Measurements from ENCODE around the gene NAP1L4.

NAP1L4 gene

DNA sequence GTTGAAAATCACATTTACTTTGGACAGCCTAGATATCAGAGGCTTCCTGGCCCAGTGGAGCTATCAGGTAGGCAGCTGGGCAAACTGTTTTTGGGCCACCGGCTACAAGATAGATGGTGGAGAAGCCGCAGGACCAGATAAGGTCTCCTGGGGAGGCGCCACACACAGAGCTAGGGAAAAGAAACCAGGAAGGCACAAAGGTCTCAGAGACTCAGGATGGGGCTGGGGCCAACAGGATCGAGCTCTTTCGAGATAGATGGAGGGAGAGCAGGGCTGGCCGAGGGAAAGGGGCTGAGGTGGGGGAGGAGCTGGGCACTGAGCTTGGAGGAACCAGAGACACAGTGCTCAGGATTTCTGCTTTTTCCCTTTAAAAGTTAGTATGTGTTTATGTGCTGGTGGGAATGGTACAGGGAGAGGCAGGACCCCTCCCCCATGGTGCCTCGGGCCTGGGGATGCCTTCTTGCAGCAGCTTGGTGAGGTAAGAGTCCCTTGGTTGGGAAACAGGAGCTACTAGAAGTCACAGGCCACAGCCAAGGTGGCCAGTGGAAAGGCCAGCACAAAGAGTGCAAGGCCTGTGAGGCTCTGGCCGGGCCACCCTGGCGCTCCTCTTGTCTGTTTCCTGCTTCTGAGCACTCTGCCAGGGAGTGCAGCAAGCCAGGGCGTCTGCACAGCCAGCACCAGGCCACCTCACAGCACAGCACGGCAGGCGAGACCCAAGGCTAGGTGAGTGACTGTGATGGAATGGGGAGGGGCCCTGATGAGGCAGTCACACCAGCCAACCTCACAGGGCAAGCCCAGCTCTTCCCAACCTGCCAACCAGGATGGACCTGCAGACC lies 11.5 kb upstream of the NAP1L4 start:
- Histone ChIP-seq H3K27me3 (ENCODE audit: control insufficient read depth in 1 of 2, insufficient read depth in 2 of 2, low read length in 2 of 2) (no peaks in the 10 kb centered on the region), H3K4me1 (ENCODE audit: control insufficient read depth in 1 of 2, insufficient read depth in 2 of 2, low read length in 2 of 2) (peaks cover 0 to 3% of the 10 kb centered on the region in 2 donors), H3K27ac (ENCODE audit: low read depth, low read length) (no peak overlapping the region), H3K4me3 (ENCODE audit: low read depth in 1 of 2, low read length in 2 of 2) (no peak overlapping the region), H3K9ac (ENCODE audit: low read depth in 1 of 2, low read length in 2 of 2) (no peak overlapping the region), H3K9me3 (ENCODE audit: control insufficient read depth in 1 of 2, low read length in 2 of 2) (no peaks in the 10 kb centered on the region), H3K36me3 (ENCODE audit: control insufficient read depth in 1 of 2, insufficient read depth in 2 of 2, low read length in 2 of 2) (peaks cover 41 to 70% of the 10 kb centered on the region in 2 donors)

DNA sequence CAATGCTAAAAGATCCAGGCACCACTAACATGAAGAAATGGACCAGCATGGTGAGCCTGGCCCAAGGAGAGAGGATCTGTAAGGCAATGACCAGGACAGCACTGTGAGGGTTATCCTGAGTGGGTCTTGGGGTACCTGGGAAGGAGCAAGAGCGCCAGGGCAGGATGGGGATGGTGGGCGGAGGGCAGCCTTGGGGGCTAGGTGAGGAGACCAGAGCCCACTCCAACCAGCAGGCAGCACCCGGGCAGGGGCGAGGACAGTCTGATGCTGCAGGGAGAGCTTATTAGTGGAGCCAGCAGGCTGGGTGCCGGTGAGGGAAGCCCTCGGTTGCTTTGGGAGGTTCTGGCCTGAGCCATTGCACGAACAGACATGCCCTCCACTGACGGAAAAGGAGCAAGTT lies 10.7 kb upstream of the NAP1L4 start:
- peaks cover 41 to 69% of the 10 kb centered on the region in 2 donors for H3K36me3 ChIP-seq (ENCODE audit: control insufficient read depth in 1 of 2, insufficient read depth in 2 of 2, low read length in 2 of 2)
- no peak overlapping the region for H3K4me3 ChIP-seq (ENCODE audit: low read depth in 1 of 2, low read length in 2 of 2)
- H3K27ac ChIP-seq (ENCODE audit: low read depth, low read length), result no peak overlapping the region
- peaks cover 0 to 3% of the 10 kb centered on the region in 2 donors for H3K4me1 ChIP-seq (ENCODE audit: control insufficient read depth in 1 of 2, insufficient read depth in 2 of 2, low read length in 2 of 2)
- H3K27me3 ChIP-seq (ENCODE audit: control insufficient read depth in 1 of 2, insufficient read depth in 2 of 2, low read length in 2 of 2), result no peaks in the 10 kb centered on the region
- H3K9ac ChIP-seq (ENCODE audit: low read depth in 1 of 2, low read length in 2 of 2), result no peak overlapping the region
- H3K9me3 ChIP-seq (ENCODE audit: control insufficient read depth in 1 of 2, low read length in 2 of 2), result no peaks in the 10 kb centered on the region

DNA sequence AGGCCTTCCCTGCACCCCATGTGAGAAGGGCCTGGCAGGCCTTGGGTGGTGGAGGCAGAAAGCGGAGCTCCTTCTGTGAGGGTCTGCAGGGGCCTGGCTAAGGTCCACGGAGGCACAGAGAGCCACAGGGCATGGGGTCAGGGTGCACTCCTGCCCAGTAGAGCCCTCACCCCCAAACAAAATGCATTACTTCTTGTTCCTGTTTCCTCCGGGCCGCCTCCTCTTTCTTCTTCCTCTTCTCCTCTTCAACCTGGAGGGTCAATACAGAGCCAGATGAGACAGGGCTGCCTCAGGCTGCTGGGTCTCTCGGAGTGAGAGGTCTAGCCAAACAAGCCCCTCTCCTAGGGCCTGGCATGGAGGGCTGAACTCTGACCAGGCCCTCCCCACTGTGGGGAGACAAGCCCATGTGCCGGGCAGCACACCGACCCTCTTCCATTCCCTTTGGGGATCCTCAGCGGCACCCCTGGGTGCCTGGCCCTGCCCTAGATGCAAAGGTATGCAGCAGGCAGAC lies 10.3 kb upstream of the NAP1L4 start:
- Histone ChIP-seq H3K27ac (ENCODE audit: low read depth, low read length) (no peak overlapping the region), H3K4me1 (ENCODE audit: control insufficient read depth in 1 of 2, insufficient read depth in 2 of 2, low read length in 2 of 2) (peaks cover 0 to 3% of the 10 kb centered on the region in 2 donors), H3K9ac (ENCODE audit: low read depth in 1 of 2, low read length in 2 of 2) (no peak overlapping the region)

DNA sequence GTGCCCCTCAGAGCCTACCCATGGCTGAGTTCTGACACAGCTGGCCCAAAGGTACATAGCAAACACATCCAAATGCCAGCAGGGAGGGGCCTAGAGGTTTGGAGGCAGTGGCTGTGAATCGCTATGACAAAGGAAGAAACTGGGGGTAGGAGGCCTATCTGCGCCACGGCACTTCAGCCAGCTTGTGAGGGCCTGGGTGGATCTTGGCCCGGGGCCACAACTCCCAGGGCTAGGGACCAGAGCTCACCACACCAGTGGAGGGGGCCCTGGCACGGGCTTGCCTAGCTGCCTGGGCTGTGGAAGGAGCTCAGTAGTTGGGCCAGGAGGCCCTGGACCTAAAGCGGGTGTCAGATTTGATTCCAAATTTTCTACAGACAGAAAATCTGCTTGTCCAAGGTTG lies 9.4 kb upstream of the NAP1L4 start:
- Histone ChIP-seq H3K4me3 (ENCODE audit: low read depth in 1 of 2, low read length in 2 of 2) (no peak overlapping the region), H3K9me3 (ENCODE audit: control insufficient read depth in 1 of 2, low read length in 2 of 2) (no peaks in the 10 kb centered on the region), H3K9ac (ENCODE audit: low read depth in 1 of 2, low read length in 2 of 2) (no peak overlapping the region), H3K27me3 (ENCODE audit: control insufficient read depth in 1 of 2, insufficient read depth in 2 of 2, low read length in 2 of 2) (no peaks in the 10 kb centered on the region), H3K27ac (ENCODE audit: low read depth, low read length) (no peak overlapping the region), H3K4me1 (ENCODE audit: control insufficient read depth in 1 of 2, insufficient read depth in 2 of 2, low read length in 2 of 2) (peaks cover 0 to 3% of the 10 kb centered on the region in 2 donors), H3K36me3 (ENCODE audit: control insufficient read depth in 1 of 2, insufficient read depth in 2 of 2, low read length in 2 of 2) (peaks cover 41 to 60% of the 10 kb centered on the region in 2 donors)

More for the DNA sequence above, 10.3 kb upstream of the NAP1L4 start:
- peaks cover 41 to 65% of the 10 kb centered on the region in 2 donors for H3K36me3 ChIP-seq (ENCODE audit: control insufficient read depth in 1 of 2, insufficient read depth in 2 of 2, low read length in 2 of 2)
- H3K27me3 ChIP-seq (ENCODE audit: control insufficient read depth in 1 of 2, insufficient read depth in 2 of 2, low read length in 2 of 2), result no peaks in the 10 kb centered on the region
- no peak overlapping the region for H3K4me3 ChIP-seq (ENCODE audit: low read depth in 1 of 2, low read length in 2 of 2)
- H3K9me3 ChIP-seq (ENCODE audit: control insufficient read depth in 1 of 2, low read length in 2 of 2), result no peaks in the 10 kb centered on the region

DNA sequence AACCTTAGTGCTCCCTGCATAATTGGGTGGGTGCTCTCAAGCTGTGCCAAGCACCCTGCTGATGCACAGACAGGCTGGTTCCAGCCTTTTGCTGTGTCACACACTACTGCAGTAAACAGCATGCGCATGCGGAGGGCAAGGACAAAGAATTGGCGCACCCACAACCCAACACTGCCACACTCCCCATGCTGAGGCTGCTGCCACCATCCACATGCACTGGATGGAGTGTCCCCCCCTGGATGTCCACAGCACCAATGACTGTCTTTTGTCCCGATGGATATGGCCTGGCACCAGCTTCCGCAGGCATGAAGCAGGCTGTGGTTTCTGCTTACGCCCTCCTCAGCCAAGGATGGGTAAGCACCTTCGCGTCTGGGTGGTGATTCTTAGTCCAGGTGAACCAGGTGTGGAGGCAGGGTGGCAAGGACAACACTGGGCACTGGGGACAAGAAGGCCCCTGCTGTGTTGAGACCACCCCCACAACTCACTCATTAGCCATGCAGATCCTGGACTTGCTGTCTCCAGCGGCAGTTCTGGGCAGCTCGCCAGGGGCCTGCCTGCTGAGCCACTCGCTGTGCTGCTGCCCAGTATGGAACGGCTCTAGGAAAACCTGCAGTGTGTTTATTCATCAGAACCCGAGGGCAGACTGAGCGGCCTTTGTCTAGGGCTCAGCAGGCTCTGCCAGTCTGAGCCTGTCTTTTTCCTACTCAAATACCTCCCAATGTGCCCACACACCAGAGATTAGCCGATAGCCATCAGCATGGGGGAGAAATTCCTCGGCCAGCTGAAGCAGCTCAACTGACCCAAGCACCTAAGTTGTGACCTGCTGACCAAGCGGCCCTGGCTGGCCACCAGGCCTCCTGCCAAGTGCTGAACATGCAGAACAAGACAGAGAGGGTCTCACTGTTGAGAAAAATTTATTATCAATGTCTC lies 8.2 kb upstream of the NAP1L4 start:
- H3K9me3 ChIP-seq (ENCODE audit: control insufficient read depth in 1 of 2, low read length in 2 of 2), result no peaks in the 10 kb centered on the region
- H3K4me1 ChIP-seq (ENCODE audit: control insufficient read depth in 1 of 2, insufficient read depth in 2 of 2, low read length in 2 of 2), result peaks cover 0 to 3% of the 10 kb centered on the region in 2 donors
- H3K27me3 ChIP-seq (ENCODE audit: control insufficient read depth in 1 of 2, insufficient read depth in 2 of 2, low read length in 2 of 2), result no peaks in the 10 kb centered on the region
- H3K27ac ChIP-seq (ENCODE audit: low read depth, low read length), result peak overlapping the region; percentile 31
- no peak overlapping the region for H3K9ac ChIP-seq (ENCODE audit: low read depth in 1 of 2, low read length in 2 of 2)
- H3K36me3 ChIP-seq (ENCODE audit: control insufficient read depth in 1 of 2, insufficient read depth in 2 of 2, low read length in 2 of 2), result peaks cover 41 to 51% of the 10 kb centered on the region in 2 donors
- no peak overlapping the region for H3K4me3 ChIP-seq (ENCODE audit: low read depth in 1 of 2, low read length in 2 of 2)

DNA sequence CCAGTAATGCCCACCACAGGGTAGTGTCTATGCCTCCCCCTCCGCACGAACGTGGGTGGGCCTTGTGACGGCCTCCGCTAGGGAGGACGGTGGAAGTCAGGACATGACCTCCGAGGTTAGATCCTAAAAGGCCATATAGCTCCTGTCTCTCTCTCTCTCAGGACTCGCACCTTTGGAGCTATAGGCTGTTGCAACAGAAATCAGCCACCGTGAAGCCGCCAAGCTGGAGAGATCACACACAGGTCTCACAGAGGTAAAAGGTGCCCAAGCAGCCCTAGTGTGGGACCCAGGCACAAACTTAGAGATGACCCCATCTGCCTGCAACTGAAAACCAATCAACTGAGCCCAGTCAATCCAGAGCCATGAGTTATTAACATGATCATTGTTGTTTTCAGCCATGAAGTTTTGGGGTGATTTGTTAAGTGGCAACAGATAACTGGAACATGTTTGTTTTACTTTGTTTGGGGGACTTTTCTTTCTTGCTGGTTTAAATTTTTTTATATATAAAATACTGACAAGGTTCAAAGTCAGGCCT lies 7.4 kb upstream of the NAP1L4 start:
- H3K36me3 ChIP-seq (ENCODE audit: control insufficient read depth in 1 of 2, insufficient read depth in 2 of 2, low read length in 2 of 2), result peaks cover 41 to 46% of the 10 kb centered on the region in 2 donors
- H3K27ac ChIP-seq (ENCODE audit: low read depth, low read length), result no peak overlapping the region
- no peaks in the 10 kb centered on the region for H3K27me3 ChIP-seq (ENCODE audit: control insufficient read depth in 1 of 2, insufficient read depth in 2 of 2, low read length in 2 of 2)
- no peak overlapping the region for H3K9ac ChIP-seq (ENCODE audit: low read depth in 1 of 2, low read length in 2 of 2)
- peaks cover 0 to 3% of the 10 kb centered on the region in 2 donors for H3K4me1 ChIP-seq (ENCODE audit: control insufficient read depth in 1 of 2, insufficient read depth in 2 of 2, low read length in 2 of 2)
- H3K9me3 ChIP-seq (ENCODE audit: control insufficient read depth in 1 of 2, low read length in 2 of 2), result no peaks in the 10 kb centered on the region
- no peak overlapping the region for H3K4me3 ChIP-seq (ENCODE audit: low read depth in 1 of 2, low read length in 2 of 2)

DNA sequence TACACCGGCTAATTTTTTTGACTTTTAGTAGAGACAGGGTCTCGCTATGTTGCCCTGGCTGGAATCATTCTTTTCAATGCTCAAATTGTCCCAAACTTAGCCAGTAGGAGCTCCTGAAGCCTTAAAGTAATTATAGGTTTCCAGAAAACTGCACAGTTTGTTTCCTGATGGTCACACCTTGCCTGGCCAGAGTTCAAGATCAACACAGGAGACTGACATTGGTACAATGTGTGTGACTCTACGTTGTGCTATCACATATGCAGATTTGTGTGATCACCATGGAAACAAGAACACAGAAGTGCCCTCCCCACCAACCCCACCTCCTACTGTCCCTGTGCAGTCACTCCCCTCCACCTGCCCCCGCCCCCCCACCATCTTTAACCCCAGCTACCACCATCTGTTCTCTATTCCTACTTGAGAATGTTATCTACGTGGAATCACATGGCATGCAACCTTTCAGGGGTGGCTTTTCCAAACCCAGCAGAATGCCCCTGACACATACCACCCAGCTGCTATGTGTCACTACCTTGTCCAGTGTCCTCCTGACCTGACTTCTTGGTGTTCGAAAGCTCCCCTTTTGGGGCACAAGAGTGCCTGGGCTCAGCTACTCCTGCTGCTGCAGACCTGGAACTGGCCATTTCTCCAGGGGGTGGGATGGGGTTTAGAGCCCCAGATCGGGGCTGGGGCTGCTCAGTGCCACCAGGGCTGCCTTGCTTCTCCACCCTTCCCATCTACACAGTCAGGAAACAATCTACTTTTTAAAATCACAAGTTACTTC lies 6.1 kb upstream of the NAP1L4 start:
- Histone ChIP-seq H3K4me3 (ENCODE audit: low read depth in 1 of 2, low read length in 2 of 2) (no peak overlapping the region), H3K36me3 (ENCODE audit: control insufficient read depth in 1 of 2, insufficient read depth in 2 of 2, low read length in 2 of 2) (peaks cover 30 to 34% of the 10 kb centered on the region in 2 donors), H3K4me1 (ENCODE audit: control insufficient read depth in 1 of 2, insufficient read depth in 2 of 2, low read length in 2 of 2) (peaks cover 0 to 3% of the 10 kb centered on the region in 2 donors), H3K27me3 (ENCODE audit: control insufficient read depth in 1 of 2, insufficient read depth in 2 of 2, low read length in 2 of 2) (no peaks in the 10 kb centered on the region), H3K9me3 (ENCODE audit: control insufficient read depth in 1 of 2, low read length in 2 of 2) (no peaks in the 10 kb centered on the region), H3K27ac (ENCODE audit: low read depth, low read length) (no peak overlapping the region), H3K9ac (ENCODE audit: low read depth in 1 of 2, low read length in 2 of 2) (no peak overlapping the region)

DNA sequence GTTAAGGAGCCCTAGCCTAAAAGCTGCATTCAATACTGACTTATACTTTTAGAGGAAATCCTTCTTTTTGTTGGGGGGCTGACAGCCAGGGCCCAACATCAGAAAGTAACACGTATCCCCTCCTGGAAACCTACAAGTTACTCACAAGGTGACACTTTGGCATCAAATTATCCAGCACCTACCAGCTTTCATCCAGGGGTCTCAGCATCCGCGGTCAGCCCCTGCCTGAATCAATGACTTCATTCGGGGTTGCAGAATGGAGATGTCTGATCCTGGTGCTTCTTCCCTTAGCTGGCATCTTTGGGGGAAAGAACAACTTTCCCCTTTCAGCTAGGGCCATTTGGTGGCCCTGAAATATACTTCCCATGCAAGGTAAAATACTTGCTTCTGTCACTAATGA lies 5.3 kb upstream of the NAP1L4 start:
- Histone ChIP-seq H3K36me3 (ENCODE audit: control insufficient read depth in 1 of 2, insufficient read depth in 2 of 2, low read length in 2 of 2) (peaks cover 24 to 26% of the 10 kb centered on the region in 2 donors), H3K9me3 (ENCODE audit: control insufficient read depth in 1 of 2, low read length in 2 of 2) (no peaks in the 10 kb centered on the region), H3K4me3 (ENCODE audit: low read depth in 1 of 2, low read length in 2 of 2) (no peak overlapping the region), H3K27ac (ENCODE audit: low read depth, low read length) (no peak overlapping the region), H3K27me3 (ENCODE audit: control insufficient read depth in 1 of 2, insufficient read depth in 2 of 2, low read length in 2 of 2) (no peaks in the 10 kb centered on the region), H3K9ac (ENCODE audit: low read depth in 1 of 2, low read length in 2 of 2) (no peak overlapping the region), H3K4me1 (ENCODE audit: control insufficient read depth in 1 of 2, insufficient read depth in 2 of 2, low read length in 2 of 2) (peaks cover 5 to 10% of the 10 kb centered on the region in 2 donors)

DNA sequence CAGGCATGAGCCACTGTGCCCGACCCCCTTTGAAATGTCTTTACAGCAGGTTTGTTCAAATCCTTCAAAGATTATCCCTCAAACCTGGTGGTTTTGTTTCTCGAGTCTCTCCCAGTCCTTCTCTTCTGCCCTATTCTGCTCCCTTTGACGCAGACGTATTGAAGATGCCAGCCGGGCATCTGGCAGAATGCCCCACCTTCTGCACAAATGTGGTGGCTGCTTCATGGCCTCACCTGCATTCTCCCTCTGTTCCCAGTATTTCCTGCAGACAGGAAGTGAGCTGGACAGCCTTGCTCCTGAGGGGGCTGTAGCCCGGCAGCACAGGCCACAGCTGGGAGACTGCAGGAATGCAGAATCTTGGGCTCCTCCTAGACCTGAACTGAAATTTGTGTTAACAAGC lies 4.8 kb upstream of the NAP1L4 start:
- no peak overlapping the region for H3K4me3 ChIP-seq (ENCODE audit: low read depth in 1 of 2, low read length in 2 of 2)
- H3K27ac ChIP-seq (ENCODE audit: low read depth, low read length), result no peak overlapping the region
- no peaks in the 10 kb centered on the region for H3K9me3 ChIP-seq (ENCODE audit: control insufficient read depth in 1 of 2, low read length in 2 of 2)
- H3K9ac ChIP-seq (ENCODE audit: low read depth in 1 of 2, low read length in 2 of 2), result no peak overlapping the region
- H3K4me1 ChIP-seq (ENCODE audit: control insufficient read depth in 1 of 2, insufficient read depth in 2 of 2, low read length in 2 of 2), result peaks cover 5 to 10% of the 10 kb centered on the region in 2 donors
- H3K27me3 ChIP-seq (ENCODE audit: control insufficient read depth in 1 of 2, insufficient read depth in 2 of 2, low read length in 2 of 2), result no peaks in the 10 kb centered on the region
- H3K36me3 ChIP-seq (ENCODE audit: control insufficient read depth in 1 of 2, insufficient read depth in 2 of 2, low read length in 2 of 2), result peaks cover 20 to 22% of the 10 kb centered on the region in 2 donors
